Smooth muscle cell (in vitro differentiated cells): ENCODE data around the gene BROX. TPM values are rescaled to one million over a fixed set of nuclear protein-coding genes. Genes with fewer than 3 reads are reported as not detected.
"Not testable (repeated sequence)": the region's sequence is repeated elsewhere in the genome, so short reads cannot be mapped to it uniquely, and the experiment has no call there.

ENCODE experiments used
- DNase-seq: peaks from one replicate; lab custom pipeline; 2025; ENCODE audit not compliant: unreplicated experiment; lab: John Stamatoyannopoulos, UW
- H2AFZ ChIP-seq: fragments of 200-600 bp; sonication (generic); 2 replicates; pipeline ENCODE4 v1.6.0; 2016; ENCODE audit warnings: antibody characterized with exemption, low read depth, mild to moderate bottlenecking
- H3F3A ChIP-seq: fragments of 200-600 bp; sonication (generic); 2 replicates; pipeline ENCODE4 v1.6.0; 2017; ENCODE audit warnings: antibody characterized with exemption, low read depth
- H3K27ac ChIP-seq: fragments of 200-600 bp; sonication (generic); 2 replicates; pipeline ENCODE4 v1.5.1; 2016; ENCODE audit warnings: low read depth, mild to moderate bottlenecking
- H3K27me3 ChIP-seq: fragments of 200-600 bp; sonication (generic); 2 replicates; pipeline ENCODE4 v1.6.1; 2016; ENCODE audit warnings: low read depth, mild to moderate bottlenecking
- H3K36me3 ChIP-seq: fragments of 200-600 bp; sonication (generic); 2 replicates; pipeline ENCODE4 v1.5.1; 2016; ENCODE audit warnings: low read depth
- H3K4me1 ChIP-seq: fragments of 200-600 bp; sonication (generic); 2 replicates; pipeline ENCODE4 v1.5.1; 2016; ENCODE audit warnings: low read depth
- H3K4me2 ChIP-seq: fragments of 200-600 bp; sonication (generic); 2 replicates; pipeline ENCODE4 v1.6.0; 2016; ENCODE audit warnings: mild to moderate bottlenecking
- H3K4me3 ChIP-seq: fragments of 200-600 bp; sonication (generic); 2 replicates; pipeline ENCODE4 v1.5.1; 2016; ENCODE audit warnings: mild to moderate bottlenecking
- H3K79me2 ChIP-seq: fragments of 200-600 bp; sonication (generic); 2 replicates; pipeline ENCODE4 v1.6.0; 2016; ENCODE audit warnings: low read depth, mild to moderate bottlenecking
- H3K9ac ChIP-seq: fragments of 200-600 bp; sonication (generic); 2 replicates; pipeline ENCODE4 v1.6.0; 2016; ENCODE audit warnings: low read depth
- H3K9me3 ChIP-seq: fragments of 200-600 bp; sonication (generic); replicated peaks from 2 replicates; pipeline ENCODE4 v1.5.1; 2016; ENCODE audit warnings: low read depth
- H4K20me1 ChIP-seq: fragments of 200-600 bp; sonication (generic); 2 replicates; pipeline ENCODE4 v1.6.0; 2016; ENCODE audit warnings: low read depth
- CTCF ChIP-seq: fragments of 200-600 bp; sonication (generic); IDR thresholded peaks from 2 replicates; pipeline ENCODE4 v1.5.1; 2017; ENCODE audit warnings: borderline replicate concordance, mild to moderate bottlenecking, antibody characterized with exemption; ENCODE audit not compliant: insufficient read depth, poor library complexity, severe bottlenecking
- WGBS: methylation state at CpG from one replicate; pipeline ENCODE4 v1.1.7; 2016; ENCODE audit warnings: low lambda C conversion rate; 5-methylcytosine and 5-hydroxymethylcytosine counted together
- polyA plus RNA-seq: library from polyadenylated mRNA; unstranded; fragments of >200 nt; fragmentation: Nextera tagmentation; extraction: Ambion mirVana; gene quantifications from 2 replicates; pipeline ENCODE4 v1.2.1, GENCODE V29; 2016
- total RNA-seq: library from RNA; depleted of rRNA; stranded (reverse); fragments of >200 nt; gene quantifications from 2 replicates; pipeline ENCODE4 v1.2.3, GENCODE V29; 2014

BROX gene
- total and polyA plus RNA-seq, 2 experiments from 2014 or later = 13.3 to 64.3 TPM

- no peaks in the 10 kb centered on the region for H3K79me2 ChIP-seq
- 82% methylated on average over 1 of the region's 1 CpG for WGBS
- no peak overlapping the region for H3K9ac ChIP-seq
- H3K36me3 ChIP-seq = no peaks in the 10 kb centered on the region
- no peak overlapping the region for H3K27ac ChIP-seq
- no peaks in the 10 kb centered on the region for H4K20me1 ChIP-seq
- no peak for DNase-seq
- no peaks in the 10 kb centered on the region for H3K27me3 ChIP-seq
- no peak overlapping the region for H2AFZ ChIP-seq
- H3K4me1 ChIP-seq = peaks cover 7% of the 10 kb centered on the region
- H3K4me3 ChIP-seq = no peak overlapping the region
- no peaks in the 10 kb centered on the region for H3F3A ChIP-seq
- no peak overlapping the region for H3K4me2 ChIP-seq
- TF ChIP-seq CTCF = no peak
- no peaks in the 10 kb centered on the region for H3K9me3 ChIP-seq
Measured at GRCh38 chr1:222739929-222740328, 27.6 kb downstream of the BROX start.

- not testable (repeated sequence) for H4K20me1 ChIP-seq, H3K36me3 ChIP-seq
- WGBS = 94% methylated on average over 5 of the region's 5 CpGs
Measured at GRCh38 chr1:222741630-222742457, 29.5 kb downstream of the BROX start.

GRCh38 chr1:222749927-222750326 is 37.6 kb downstream of the BROX start:
- no peak for TF ChIP-seq CTCF
- Histone ChIP-seq H3K27ac (no peak overlapping the region), H3K4me3 (no peak overlapping the region), H3F3A (no peaks in the 10 kb centered on the region), H3K27me3 (no peaks in the 10 kb centered on the region), H3K79me2 (no peaks in the 10 kb centered on the region), H3K36me3 (no peaks in the 10 kb centered on the region), H4K20me1 (no peaks in the 10 kb centered on the region), H3K4me2 (no peak overlapping the region), H2AFZ (no peak overlapping the region), H3K9ac (no peak overlapping the region), H3K4me1 (no peaks in the 10 kb centered on the region), H3K9me3 (no peaks in the 10 kb centered on the region)
- no peak for DNase-seq

More at GRCh38 chr1:222741630-222742457, 29.5 kb downstream of the BROX start:
- H3K4me2 ChIP-seq, H3F3A ChIP-seq, H3K9me3 ChIP-seq, H3K4me3 ChIP-seq, H3K27me3 ChIP-seq, H3K27ac ChIP-seq, H2AFZ ChIP-seq, H3K4me1 ChIP-seq, H3K9ac ChIP-seq, H3K79me2 ChIP-seq, DNase-seq: not testable (repeated sequence)

- Histone ChIP-seq H4K20me1 (no peaks in the 10 kb centered on the region), H2AFZ (no peak overlapping the region), H3F3A (no peaks in the 10 kb centered on the region), H3K36me3 (no peaks in the 10 kb centered on the region), H3K4me2 (no peak overlapping the region), H3K4me3 (no peak overlapping the region), H3K9ac (no peak overlapping the region), H3K9me3 (no peaks in the 10 kb centered on the region), H3K27ac (no peak overlapping the region), H3K79me2 (no peaks in the 10 kb centered on the region), H3K4me1 (no peaks in the 10 kb centered on the region), H3K27me3 (no peaks in the 10 kb centered on the region)
- WGBS = 87% methylated on average over 1 of the region's 1 CpG
- TF ChIP-seq CTCF = no peak
- no peak for DNase-seq
Measured at GRCh38 chr1:222750651-222751050, 38.3 kb downstream of the BROX start.
